H9 (cell line): Measurements from ENCODE around the gene STK38. TPM values are rescaled to one million over a fixed set of nuclear protein-coding genes. Genes with fewer than 3 reads are reported as not detected.
A peak's percentile ranks its signal among the peaks of the same experiment; 100 is the strongest.

ENCODE experiments used
- DNase-seq: peaks from one replicate; pipeline ENCODE4 v3.0.0-alpha.2; 2017
- H2AFZ ChIP-seq: one replicate; pipeline ENCODE4 v1.6.1; 2013; ENCODE audit warnings: mild to moderate bottlenecking, low read length, control low read depth, moderate library complexity
- H2AK5ac ChIP-seq: 2 replicates; pipeline ENCODE4 v1.6.1; 2013; ENCODE audit warnings: low read length, control low read depth, mixed read lengths; ENCODE audit not compliant: insufficient read length
- H2BK120ac ChIP-seq: one replicate; pipeline ENCODE4 v1.6.1; 2013; ENCODE audit warnings: low read depth, mild to moderate bottlenecking, low read length, control low read depth, inconsistent platforms; ENCODE audit not compliant: poor library complexity, severe bottlenecking
- H2BK12ac ChIP-seq: 2 replicates; pipeline ENCODE4 v1.6.1; 2013; ENCODE audit warnings: low read length, control low read depth, mixed read lengths, low read depth; ENCODE audit not compliant: insufficient read length
- H2BK15ac ChIP-seq: 2 replicates; pipeline ENCODE4 v1.6.1; 2013; ENCODE audit warnings: low read depth, low read length, control low read depth
- H2BK20ac ChIP-seq: one replicate; pipeline ENCODE4 v1.6.1; 2013; ENCODE audit warnings: low read depth, mild to moderate bottlenecking, low read length, control low read depth, inconsistent platforms; ENCODE audit not compliant: poor library complexity, severe bottlenecking
- H2BK5ac ChIP-seq: 2 replicates; pipeline ENCODE4 v1.6.1; 2013; ENCODE audit warnings: low read length, control low read depth, mixed read lengths; ENCODE audit not compliant: insufficient read length
- H3K14ac ChIP-seq: 2 replicates; pipeline ENCODE4 v1.6.1; 2013; ENCODE audit warnings: low read length, control low read depth; ENCODE audit not compliant: insufficient read depth
- H3K18ac ChIP-seq: 2 replicates; pipeline ENCODE4 v1.6.1; 2013; ENCODE audit warnings: low read depth, mild to moderate bottlenecking, mixed read lengths, low read length, control low read depth; ENCODE audit not compliant: insufficient read length
- H3K23ac ChIP-seq: 2 replicates; pipeline ENCODE4 v1.6.1; 2013; ENCODE audit warnings: low read length, control low read depth, mixed read lengths, low read depth; ENCODE audit not compliant: insufficient read length
- H3K23me2 ChIP-seq: 2 replicates; pipeline ENCODE4 v1.6.1; 2013; ENCODE audit warnings: low read depth, mild to moderate bottlenecking, mixed read lengths, low read length, control low read depth; ENCODE audit not compliant: insufficient read length, poor library complexity, severe bottlenecking
- H3K27ac ChIP-seq: 2 replicates; pipeline ENCODE4 v1.5.1; 2013; ENCODE audit warnings: low read length, control low read depth, mixed read lengths, low read depth; ENCODE audit not compliant: insufficient read length
- H3K27me3 ChIP-seq: 2 replicates; pipeline ENCODE4 v1.6.1; 2013; ENCODE audit warnings: low read length, control low read depth, inconsistent platforms; ENCODE audit not compliant: insufficient read depth
- H3K4ac ChIP-seq: 2 replicates; pipeline ENCODE4 v1.6.1; 2013; ENCODE audit warnings: low read depth, mild to moderate bottlenecking, control low read depth, inconsistent platforms, low read length, moderate library complexity
- H3K4me1 ChIP-seq: 2 replicates; pipeline ENCODE4 v1.6.1; 2013; ENCODE audit warnings: low read length, control low read depth, inconsistent platforms; ENCODE audit not compliant: insufficient read depth
- H3K4me2 ChIP-seq: 2 replicates; pipeline ENCODE4 v1.6.1; 2013; ENCODE audit warnings: low read length, control low read depth, mixed read lengths; ENCODE audit not compliant: insufficient read length, insufficient read depth
- H3K56ac ChIP-seq: 2 replicates; pipeline ENCODE4 v1.6.1; 2013; ENCODE audit warnings: low read depth, mild to moderate bottlenecking, mixed read lengths, low read length, control low read depth; ENCODE audit not compliant: insufficient read length
- H3K79me1 ChIP-seq: 2 replicates; pipeline ENCODE4 v1.6.1; 2013; ENCODE audit warnings: low read depth, mild to moderate bottlenecking, moderate library complexity, low read length, control low read depth, inconsistent platforms; ENCODE audit not compliant: insufficient read depth, poor library complexity, severe bottlenecking
- H3K79me2 ChIP-seq: 2 replicates; pipeline ENCODE4 v1.6.1; 2013; ENCODE audit warnings: low read length, control low read depth, inconsistent platforms; ENCODE audit not compliant: insufficient read depth
- H3K9ac ChIP-seq: 2 replicates; pipeline ENCODE4 v1.6.1; 2013; ENCODE audit warnings: low read length, control low read depth, mixed read lengths; ENCODE audit not compliant: insufficient read length; ENCODE audit errors: extremely low read depth
- H3K9me3 ChIP-seq: one replicate; pipeline ENCODE4 v1.6.1; 2013; ENCODE audit warnings: low read depth, low read length, inconsistent platforms; ENCODE audit not compliant: control insufficient read depth
- H3T11ph ChIP-seq: one replicate; pipeline ENCODE4 v1.6.1; 2013; ENCODE audit warnings: mild to moderate bottlenecking, low read length, control low read depth, inconsistent platforms
- H4K20me1 ChIP-seq: one replicate; pipeline ENCODE4 v1.6.1; 2013; ENCODE audit not compliant: control insufficient read depth, insufficient read length, insufficient read depth
- H4K5ac ChIP-seq: 2 replicates; pipeline ENCODE4 v1.6.1; 2013; ENCODE audit warnings: low read depth, mild to moderate bottlenecking, mixed read lengths, low read length, control low read depth; ENCODE audit not compliant: insufficient read length
- H4K8ac ChIP-seq: replicated peaks from 2 replicates; pipeline ENCODE4 v1.6.1; 2013; ENCODE audit warnings: low read length, control low read depth, mixed read lengths, low read depth; ENCODE audit not compliant: insufficient read length
- H4K91ac ChIP-seq: 2 replicates; pipeline ENCODE4 v1.6.1; 2013; ENCODE audit warnings: low read depth, mild to moderate bottlenecking, moderate library complexity, mixed read lengths, low read length, control low read depth; ENCODE audit not compliant: insufficient read length
- H3K27ac Mint-ChIP-seq, 3 experiments: 2 replicates in 2 of 3; 3 replicates in 1 of 3; pipeline ENCODE4 v1.8.0; 2020 to 2021; ENCODE audit warnings: mixed read lengths in 3 of 3, mild to moderate bottlenecking in 1 of 3, moderate library complexity in 1 of 3
- H3K27me3 Mint-ChIP-seq: 2 replicates; pipeline ENCODE4 v1.8.0; 2021; ENCODE audit warnings: low read depth, mild to moderate bottlenecking, moderate library complexity, mixed read lengths
- H3K36me3 Mint-ChIP-seq, 3 experiments: 2 replicates in 2 of 3; 3 replicates in 1 of 3; pipeline ENCODE4 v1.8.0; 2020 to 2021; ENCODE audit warnings: low read depth in 3 of 3, mixed read lengths in 3 of 3; ENCODE audit not compliant: insufficient read depth in 1 of 3
- H3K4me1 Mint-ChIP-seq, 2 experiments: 2 replicates each; pipeline ENCODE4 v1.8.0; 2020; ENCODE audit warnings: mixed read lengths in 2 of 2
- H3K4me3 Mint-ChIP-seq, 2 experiments: 2 replicates in 1 of 2; 3 replicates in 1 of 2; pipeline ENCODE4 v1.8.0; 2020 to 2021; ENCODE audit warnings: mild to moderate bottlenecking in 2 of 2, mixed read lengths in 2 of 2, moderate library complexity in 1 of 2
- H3K9me3 Mint-ChIP-seq, 2 experiments: 2 replicates in 1 of 2; 3 replicates in 1 of 2; pipeline ENCODE4 v1.8.0; 2020; ENCODE audit warnings: mild to moderate bottlenecking in 2 of 2, mixed read lengths in 2 of 2, moderate library complexity in 1 of 2
- WGBS: extraction: QIAGEN DNeasy Blood & Tissue Kit; methylation state at CpG from one replicate; pipeline ENCODE4 v1.1.7; 2013; ENCODE audit warnings: missing lambda C conversion rate, low lambda C conversion rate, mixed read lengths; ENCODE audit not compliant: insufficient read length; ENCODE audit errors: extremely low coverage; 5-methylcytosine and 5-hydroxymethylcytosine counted together
- total RNA-seq: library from RNA; stranded (reverse); gene quantifications from 2 replicates; pipeline ENCODE4 v1.2.1, GENCODE V29; 2021
- TF ChIP-seq, protein P1 (sequence below): fragments of 200-600 bp; sonication (generic); conservative IDR thresholded peaks from 3 replicates; pipeline ENCODE4 v1.8.0; 2021; ENCODE audit warnings: antibody characterized with exemption, mild to moderate bottlenecking

The STK38 gene
- total RNA-seq, 1 experiment from 2014 or later: 17.5 TPM

DNA sequence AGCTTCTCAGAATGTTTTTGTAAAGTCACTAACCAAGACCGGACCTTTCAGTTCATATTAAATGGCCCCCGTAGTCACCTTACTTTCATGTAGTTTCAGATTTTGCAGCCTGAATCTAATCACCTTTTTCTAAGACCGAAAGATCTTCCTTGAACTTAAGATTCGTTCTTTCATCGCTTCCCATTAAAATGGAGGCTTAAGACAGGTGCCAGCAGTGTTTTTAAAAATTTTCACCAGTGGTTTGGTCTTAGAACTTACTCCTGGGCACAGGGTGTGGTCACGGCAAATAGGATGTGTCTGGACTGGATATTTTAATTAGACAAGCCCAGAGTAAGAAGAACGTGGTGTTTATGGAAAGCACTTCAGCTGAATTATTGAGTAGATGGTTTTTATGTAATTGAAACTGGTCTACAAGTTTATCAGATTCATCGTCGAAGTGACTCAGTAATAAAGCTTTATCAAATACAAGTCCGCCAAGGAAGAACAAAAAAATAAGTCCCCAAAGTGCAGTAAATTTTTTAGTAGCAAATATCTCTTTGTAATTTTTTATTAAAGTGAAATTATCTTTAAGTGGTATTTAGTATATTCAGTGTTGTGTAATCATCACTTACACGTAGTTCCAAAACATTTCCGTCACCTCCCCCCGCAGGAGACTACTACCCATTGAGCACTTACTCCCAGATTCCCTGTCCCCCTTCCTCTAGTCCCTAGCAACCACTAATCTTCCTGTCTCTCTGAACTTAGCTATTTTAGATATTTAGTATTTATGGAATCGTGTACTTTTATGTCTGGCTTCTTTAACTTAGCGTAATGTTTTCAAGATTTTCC, 47.8 kb upstream of the STK38 start:
- no peaks in the 10 kb centered on the region for H4K20me1 ChIP-seq
- no peak for DNase-seq
- no peak overlapping the region for H2AFZ ChIP-seq

More for the DNA sequence above, 47.8 kb upstream of the STK38 start:
- Histone ChIP-seq H2BK5ac (peak overlapping the region; percentile 85), H2BK120ac (peak overlapping the region; percentile 99), H3K27me3 (no peaks in the 10 kb centered on the region), H3K79me2 (peaks cover 54% of the 10 kb centered on the region), H3K23me2 (peaks cover 10% of the 10 kb centered on the region), H3K9me3 (no peaks in the 10 kb centered on the region), H3K27ac (peak overlapping the region; percentile 86), H4K5ac (peak overlapping the region; percentile 93), H2BK20ac (no peak overlapping the region), H4K8ac (no peak overlapping the region), H3T11ph (peak overlapping the region; percentile 95), H3K14ac (peak overlapping the region; percentile 97; the same call in 1 of the 2 replicates), H4K91ac (no peak overlapping the region), H3K18ac (peak overlapping the region; percentile 100), H3K4ac (peak overlapping the region; percentile 98; the same call in 1 of the 2 replicates), H3K9ac (peak overlapping the region; percentile 99), H3K56ac (peak overlapping the region; percentile 55), H2AK5ac (no peak overlapping the region), H3K4me2 (peak overlapping the region; percentile 82), H2BK12ac (no peak overlapping the region), H3K79me1 (no peaks in the 10 kb centered on the region), H2BK15ac (no peak overlapping the region), H3K23ac (no peak overlapping the region), H3K4me1 (peaks cover 2% of the 10 kb centered on the region; the same call in 1 of the 2 replicates)
- peaks cover 35 to 40% of the 10 kb centered on the region in 2 experiments for H3K4me1 Mint-ChIP-seq
- peaks cover 56 to 61% (median 59%) of the 10 kb centered on the region in 3 experiments for H3K36me3 Mint-ChIP-seq
- H3K4me3 Mint-ChIP-seq: peak overlapping the region; percentile 94 to 97
- WGBS: no CpG with 5 or more reads among the region's 15 CpGs
- peaks cover 12 to 15% of the 10 kb centered on the region in 2 experiments; a peak in 4 of 5 replicates for H3K9me3 Mint-ChIP-seq
- peaks cover 4% of the 10 kb centered on the region for H3K27me3 Mint-ChIP-seq
- TF ChIP-seq, protein P1, sequence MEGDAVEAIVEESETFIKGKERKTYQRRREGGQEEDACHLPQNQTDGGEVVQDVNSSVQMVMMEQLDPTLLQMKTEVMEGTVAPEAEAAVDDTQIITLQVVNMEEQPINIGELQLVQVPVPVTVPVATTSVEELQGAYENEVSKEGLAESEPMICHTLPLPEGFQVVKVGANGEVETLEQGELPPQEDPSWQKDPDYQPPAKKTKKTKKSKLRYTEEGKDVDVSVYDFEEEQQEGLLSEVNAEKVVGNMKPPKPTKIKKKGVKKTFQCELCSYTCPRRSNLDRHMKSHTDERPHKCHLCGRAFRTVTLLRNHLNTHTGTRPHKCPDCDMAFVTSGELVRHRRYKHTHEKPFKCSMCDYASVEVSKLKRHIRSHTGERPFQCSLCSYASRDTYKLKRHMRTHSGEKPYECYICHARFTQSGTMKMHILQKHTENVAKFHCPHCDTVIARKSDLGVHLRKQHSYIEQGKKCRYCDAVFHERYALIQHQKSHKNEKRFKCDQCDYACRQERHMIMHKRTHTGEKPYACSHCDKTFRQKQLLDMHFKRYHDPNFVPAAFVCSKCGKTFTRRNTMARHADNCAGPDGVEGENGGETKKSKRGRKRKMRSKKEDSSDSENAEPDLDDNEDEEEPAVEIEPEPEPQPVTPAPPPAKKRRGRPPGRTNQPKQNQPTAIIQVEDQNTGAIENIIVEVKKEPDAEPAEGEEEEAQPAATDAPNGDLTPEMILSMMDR: no peak
- peak overlapping the region; percentile 100 for H3K27ac Mint-ChIP-seq
